GM18858 (cell line): ENCODE results near the gene VWCE.
"Not testable (repeated sequence)": the region's sequence is repeated elsewhere in the genome, so short reads cannot be mapped to it uniquely, and the experiment has no call there.

ENCODE experiments used
- ATAC-seq: cut with Tn5 transposase; IDR thresholded peaks from one replicate; pipeline ENCODE4 v1.9.1; 2021; ENCODE audit not compliant: unreplicated experiment

VWCE gene

GRCh38 chr11:61218306-61218705 lies 76.8 kb downstream of the VWCE start:
- not testable (repeated sequence) for ATAC-seq

- not testable (repeated sequence) for ATAC-seq
Observed at GRCh38 chr11:61213711-61214324, 81.3 kb downstream of the VWCE start.

GRCh38 chr11:61212202-61212601 lies 82.9 kb downstream of the VWCE start:
- not testable (repeated sequence) for ATAC-seq

- not testable (repeated sequence) for ATAC-seq
Observed at GRCh38 chr11:61211327-61211952, 83.7 kb downstream of the VWCE start.

GRCh38 chr11:61210629-61211028 lies 84.5 kb downstream of the VWCE start:
- not testable (repeated sequence) for ATAC-seq
